TTC549 (cell line): ENCODE results near the gene LRR1.
"Not testable (repeated sequence)": the region's sequence is repeated elsewhere in the genome, so short reads cannot be mapped to it uniquely, and the experiment has no call there.

Experiments
- FAIRE-seq: peaks from 2 replicates; lab custom pipeline; 2012; peaks lifted over from hg19 to GRCh38; lab: Jason Lieb, UNC

LRR1 gene, protein sequence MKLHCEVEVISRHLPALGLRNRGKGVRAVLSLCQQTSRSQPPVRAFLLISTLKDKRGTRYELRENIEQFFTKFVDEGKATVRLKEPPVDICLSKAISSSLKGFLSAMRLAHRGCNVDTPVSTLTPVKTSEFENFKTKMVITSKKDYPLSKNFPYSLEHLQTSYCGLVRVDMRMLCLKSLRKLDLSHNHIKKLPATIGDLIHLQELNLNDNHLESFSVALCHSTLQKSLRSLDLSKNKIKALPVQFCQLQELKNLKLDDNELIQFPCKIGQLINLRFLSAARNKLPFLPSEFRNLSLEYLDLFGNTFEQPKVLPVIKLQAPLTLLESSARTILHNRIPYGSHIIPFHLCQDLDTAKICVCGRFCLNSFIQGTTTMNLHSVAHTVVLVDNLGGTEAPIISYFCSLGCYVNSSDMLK

DNA sequence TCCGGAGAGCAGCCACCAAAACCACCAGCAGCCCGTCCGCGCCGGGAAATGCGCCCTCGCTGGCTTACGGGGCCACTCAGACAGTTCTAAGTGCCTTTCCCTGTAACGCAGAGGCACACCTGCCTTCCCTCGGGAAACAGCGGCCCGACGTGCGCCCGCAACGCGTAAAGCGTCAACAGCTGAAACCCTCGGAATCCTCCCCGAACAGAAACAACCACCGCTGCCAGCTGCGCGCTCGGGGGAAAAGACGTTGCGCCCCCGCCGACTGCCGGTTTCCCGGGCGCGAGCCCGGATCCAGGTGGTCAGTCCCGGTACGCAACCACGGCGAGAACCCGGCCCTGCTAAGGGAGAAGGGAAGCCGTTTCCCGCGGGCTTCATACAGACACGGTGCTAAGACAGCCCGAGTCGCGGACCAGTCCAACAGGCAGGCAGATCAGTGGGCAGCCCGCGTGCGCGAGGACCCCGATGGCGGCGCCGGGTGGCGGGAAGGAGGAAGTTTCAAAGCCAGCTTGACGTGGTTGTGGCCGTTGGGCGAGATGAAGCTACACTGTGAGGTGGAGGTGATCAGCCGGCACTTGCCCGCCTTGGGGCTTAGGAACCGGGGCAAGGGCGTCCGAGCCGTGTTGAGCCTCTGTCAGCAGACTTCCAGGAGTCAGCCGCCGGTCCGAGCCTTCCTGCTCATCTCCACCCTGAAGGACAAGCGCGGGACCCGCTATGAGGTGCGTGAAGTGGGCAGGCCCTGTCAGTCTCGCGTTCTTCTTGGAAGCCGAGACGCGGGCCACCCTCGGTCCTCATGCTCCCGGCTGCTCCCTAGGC, at the start of gene LRR1:
LRR1 (plus strand) TSS at position 456 of the 816 bp plus-strand sequence; CDS start at position 537, 81 bp downstream.
- FAIRE-seq, result no peak

DNA sequence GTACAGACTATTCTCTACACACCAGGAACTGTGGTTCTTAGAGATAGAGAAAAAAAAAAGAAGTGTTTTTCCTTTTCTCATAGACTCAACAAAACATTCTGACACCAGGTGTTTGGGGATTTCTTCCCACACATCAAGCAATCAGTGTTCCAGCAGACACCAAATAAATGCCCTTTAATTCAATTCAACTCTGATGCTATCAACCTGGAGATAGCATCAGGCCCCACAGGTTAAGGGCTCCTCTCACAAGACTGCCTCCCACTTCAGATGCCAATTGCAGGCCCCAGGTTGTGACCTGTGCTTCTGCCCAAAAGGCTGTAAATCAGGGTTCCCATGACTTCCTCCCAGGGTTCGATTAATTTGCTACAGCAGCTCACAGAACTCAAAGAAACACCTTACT, 49.3 kb upstream of the LRR1 start:
- FAIRE-seq, result no peak

DNA sequence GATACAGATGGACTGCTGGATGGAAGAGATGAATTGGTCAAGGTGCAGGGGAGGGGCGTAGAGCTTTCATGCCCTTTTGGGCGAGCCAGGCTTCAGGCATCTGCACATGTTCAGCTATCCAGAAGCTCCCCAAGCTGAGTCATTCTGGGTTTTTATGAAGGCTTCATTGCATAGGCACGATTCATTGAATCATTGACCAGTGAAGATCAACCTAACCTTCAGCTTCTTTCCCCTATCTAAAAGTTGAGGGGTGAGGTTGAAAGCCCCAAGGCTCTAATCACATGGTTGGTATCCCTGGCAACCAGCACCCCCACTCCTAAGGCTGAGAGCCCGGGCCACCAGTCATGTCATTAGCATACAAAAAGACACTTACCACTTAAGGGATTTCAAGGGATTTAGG, 48.9 kb upstream of the LRR1 start:
- FAIRE-seq, result no peak

DNA sequence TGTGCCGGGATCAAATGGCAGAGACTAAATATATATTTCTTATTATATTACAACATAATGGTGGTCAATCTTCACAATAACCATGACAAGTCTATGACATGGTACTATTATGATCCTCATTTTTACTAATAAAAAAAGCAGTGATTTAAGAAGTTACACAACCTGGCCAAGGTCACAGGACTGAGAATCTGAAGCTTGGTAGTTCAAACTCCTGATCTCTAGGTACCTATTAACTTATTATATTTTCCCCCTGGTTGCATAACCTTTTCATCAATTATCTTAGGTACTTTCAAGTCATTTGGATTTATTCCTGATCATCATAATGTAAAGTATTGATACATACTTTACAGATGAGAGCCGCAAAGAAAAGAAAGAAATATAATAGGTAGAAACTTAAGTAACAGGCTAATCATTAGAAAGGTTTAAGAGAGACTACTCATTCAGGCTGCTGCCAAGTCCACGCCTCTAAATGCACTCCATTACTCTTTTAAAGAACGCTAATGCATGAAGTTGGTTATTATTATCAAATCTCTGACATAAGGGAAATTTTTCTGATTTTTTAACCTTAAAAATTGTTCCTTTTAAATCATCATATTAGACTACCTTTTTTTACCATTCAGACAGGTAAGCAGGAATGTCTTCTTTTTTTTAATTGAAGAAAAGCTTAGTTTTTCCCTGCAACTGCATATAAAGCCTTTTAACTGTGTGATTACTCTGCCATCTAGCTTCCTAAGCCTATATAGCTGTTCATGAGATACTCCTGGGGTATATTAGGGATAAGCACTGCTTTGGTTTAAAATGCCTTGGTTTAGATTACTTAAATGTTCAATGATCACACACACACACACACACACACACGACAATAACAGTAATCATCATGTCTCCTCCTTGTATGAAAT, 48.2 kb upstream of the LRR1 start:
- FAIRE-seq, result no peak

DNA sequence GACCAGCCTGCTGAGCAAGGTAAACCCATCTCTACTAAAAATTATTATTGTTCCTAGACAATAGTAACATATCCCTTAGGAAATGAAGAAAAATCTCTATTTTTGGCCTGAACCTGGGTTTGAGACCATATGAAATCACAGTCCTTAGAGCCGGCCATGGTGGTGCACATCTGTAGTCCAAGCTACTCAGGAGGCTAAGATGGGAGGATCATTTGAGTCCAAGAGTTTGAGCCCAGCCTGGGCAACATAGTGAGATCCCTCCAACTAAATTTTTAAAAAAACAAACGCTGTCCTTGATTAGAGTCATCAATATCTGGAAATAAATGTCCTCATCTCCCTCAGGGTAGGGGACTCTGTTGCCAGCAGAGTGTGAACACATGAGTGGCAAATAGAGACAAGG, 47.2 kb upstream of the LRR1 start:
- no peak for FAIRE-seq

DNA sequence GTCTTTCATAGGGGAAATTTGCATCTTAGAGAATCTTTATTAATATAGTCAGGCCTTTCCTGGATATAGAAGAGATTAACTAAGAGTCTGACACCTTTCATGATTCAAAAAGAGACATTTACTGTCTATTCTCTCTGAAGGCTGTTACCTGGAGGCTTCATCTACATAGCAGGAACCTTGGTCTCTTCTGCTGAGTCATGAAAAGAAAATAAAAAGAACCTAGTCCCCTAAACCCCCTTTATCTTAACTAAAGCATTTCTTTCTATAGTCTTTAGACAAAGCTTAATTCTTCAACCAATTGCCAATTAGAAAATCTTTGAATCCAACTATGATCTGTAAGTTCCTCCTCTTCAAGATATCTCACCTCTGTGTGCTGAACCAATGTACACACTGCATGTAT, 45.6 kb upstream of the LRR1 start:
- no peak for FAIRE-seq

DNA sequence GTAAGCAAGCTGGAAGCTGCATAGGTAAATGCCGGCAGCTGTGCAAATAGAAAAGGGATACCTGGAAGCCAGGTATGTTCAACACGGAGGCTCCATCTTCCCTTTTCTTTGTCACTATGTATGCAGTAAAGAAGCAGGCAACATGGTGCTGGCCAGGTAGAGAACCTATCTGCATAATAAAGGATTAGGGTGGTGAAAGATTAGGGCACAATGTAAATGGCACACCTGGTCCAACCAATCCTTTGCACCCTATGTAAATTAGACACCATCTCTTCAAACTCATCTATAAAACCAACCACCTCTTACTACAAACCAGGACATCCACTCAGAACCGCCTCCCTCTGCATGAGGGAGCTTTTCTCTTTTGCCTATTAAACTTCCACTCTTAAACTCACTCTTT, 44.8 kb upstream of the LRR1 start:
- FAIRE-seq, result no peak

DNA sequence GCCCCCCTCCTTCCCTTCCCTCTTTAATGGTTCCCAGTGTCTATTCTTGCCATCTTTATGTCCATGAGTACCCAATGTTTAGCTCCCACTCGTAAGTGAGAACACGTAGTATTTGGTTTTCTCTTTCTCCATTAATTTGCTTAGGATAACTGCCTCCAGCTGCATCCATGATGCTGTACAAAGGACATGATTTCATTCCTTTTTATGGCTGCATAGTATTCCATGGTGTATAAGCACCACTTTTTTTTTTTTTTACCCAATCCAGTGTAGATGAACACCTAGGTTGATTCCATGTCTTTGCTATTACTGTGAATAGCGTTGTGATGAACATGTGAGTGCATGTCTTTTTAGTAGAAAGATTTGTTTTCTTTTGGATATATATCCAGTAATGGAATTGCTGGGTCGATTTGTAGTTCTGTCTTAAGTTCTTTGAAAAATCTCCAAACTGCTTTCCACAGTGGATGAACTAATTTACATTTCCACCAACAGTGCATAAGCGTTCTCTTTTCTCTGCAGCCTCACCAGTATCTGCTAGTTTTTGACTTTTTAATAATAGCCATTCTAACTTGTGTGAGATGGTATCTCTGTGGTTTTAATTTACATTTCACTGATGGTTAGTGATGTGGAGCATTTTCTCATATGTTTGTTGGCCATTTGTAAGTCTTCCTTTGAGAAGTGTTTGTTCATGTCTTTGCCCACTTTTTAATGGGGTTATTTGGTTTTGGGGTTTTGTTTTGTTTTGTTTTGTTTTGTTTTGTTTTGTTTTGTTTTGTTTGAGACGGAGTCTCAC, 38.6 kb upstream of the LRR1 start:
- FAIRE-seq, result no peak

DNA sequence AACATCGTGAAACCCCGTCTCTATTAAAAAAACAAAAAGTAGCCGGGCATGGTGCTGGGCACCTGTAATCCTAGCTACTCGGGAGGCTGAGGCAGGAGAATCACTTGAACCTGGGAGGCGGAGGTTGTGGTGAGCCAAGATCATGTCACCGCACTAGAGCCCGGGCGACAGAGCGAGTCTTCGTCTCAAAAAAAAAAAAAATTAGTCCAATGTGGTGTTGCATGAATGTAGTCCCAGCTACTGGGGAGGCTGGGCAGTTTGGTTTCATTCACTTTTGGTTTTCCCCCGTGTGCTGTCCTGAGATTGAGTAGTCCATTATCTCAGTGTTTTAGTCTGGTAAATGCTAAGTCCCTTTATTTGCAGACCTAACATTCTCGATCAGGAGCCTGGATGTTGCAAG, 32.0 kb upstream of the LRR1 start:
- FAIRE-seq, result no peak

DNA sequence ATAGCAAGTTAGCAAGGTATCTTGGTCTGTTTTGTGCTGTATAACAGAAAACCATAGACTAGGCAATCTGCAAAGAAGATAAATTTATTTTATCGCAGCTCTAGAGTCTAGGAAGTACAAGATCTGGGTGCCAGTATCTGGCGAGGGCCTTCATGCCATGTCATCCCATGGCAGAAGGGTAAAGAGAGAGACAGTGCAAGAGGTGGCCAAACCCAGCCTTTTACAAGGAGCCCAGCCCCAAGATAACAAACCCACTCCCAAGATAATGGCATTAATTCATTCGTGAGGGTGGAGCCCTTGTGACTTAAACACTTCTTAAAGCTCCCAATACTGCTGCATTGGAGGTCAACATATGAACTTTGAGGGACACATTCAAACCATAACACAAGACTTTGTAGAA, 29.5 kb upstream of the LRR1 start:
- no peak for FAIRE-seq

DNA sequence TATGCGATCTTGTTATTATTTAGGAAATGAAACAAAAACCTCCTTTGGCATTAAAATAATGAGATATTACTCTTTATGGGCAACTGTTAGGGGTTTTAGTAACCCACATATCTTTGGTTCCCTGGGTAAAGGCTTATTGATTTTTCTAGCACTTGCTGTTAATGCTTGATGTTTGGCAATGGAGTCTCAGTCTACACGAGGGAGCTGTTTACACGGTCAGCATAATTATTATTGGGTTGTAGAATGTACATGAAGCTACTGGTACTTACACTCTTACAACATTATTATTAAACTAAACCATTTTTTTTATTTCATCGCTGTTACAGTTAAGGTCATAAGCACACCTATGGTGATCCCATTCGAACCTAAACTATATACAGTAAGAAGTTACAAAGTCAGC, 24.7 kb upstream of the LRR1 start:
- FAIRE-seq, result no peak

DNA sequence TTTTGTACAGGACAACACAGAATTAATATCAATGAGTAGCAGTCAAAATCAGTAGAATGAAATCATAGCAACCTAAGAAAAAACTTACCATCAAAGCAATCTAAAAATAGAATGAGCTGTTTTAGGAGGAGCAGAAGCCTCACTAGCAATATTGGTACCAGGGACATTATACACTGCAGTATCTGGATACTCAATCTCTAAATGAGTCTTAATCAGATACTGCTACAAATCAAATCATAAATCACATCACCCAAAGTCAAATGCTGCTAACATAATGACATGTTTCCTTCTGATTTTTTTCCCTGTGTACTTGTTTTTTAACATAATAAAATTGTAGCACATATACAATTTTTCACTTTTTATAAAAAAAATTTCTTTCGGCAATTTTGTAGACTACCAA, 20.6 kb upstream of the LRR1 start:
- FAIRE-seq, result no peak

DNA sequence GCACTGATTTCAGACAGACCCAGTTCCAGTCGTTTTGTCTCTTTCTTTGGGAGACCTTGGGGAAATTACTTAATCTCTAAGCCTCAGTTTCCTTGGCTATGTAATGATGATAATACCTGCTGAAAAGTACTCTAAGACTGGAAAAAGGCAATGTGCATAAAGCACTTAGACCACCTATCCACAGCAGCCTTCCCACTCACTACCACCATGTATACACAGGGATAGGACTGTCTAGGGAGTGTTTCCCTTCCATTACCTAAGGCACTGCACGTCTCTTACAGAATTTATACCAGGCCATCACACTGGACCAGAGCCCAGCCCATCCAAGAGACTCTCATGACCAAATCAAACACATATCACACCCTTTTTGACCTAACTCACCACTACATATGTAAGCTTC, 18.9 kb upstream of the LRR1 start:
- no peak for FAIRE-seq

DNA sequence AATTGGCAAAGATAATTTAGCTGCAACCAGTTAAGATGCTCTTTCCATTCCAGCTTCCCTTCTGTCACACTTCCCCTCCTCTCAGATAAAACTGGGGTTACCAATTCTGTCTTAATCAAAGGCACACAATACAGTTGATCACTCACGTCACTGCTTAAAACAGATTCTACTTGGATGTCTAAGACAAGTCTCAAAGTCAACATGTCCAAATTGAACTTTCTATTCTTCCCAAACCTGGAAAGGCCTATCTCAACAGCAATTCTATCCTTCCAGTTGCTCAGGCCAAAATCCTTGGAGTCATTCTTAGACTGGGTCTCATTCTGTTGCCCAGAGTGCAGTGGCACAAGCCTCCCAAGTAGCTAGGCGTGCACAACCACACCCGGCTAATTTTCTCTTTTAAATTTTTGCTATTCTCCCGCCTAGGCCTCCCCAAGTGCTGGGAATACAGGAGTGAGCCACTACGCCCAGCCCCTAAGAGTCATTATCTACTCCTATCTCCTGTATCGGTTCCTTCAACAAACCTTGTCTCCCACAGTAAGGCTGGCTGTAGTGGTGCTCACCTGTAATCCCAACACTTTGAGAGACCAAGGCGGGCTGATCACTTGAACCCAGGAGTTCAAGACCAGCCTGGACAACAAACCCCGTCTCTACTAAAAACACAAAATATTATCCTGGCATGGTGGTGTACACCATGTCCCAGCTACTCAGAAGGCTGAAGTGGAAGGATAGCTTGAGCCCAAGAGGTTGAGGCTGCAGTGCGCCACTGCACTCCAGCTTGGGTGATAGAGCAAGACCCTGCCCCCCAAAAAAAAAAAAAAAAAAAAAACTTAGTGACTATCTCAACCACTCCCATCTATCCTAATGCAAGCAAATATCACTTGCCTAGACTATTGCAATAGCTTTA, 17.3 kb upstream of the LRR1 start:
- no peak for FAIRE-seq

DNA sequence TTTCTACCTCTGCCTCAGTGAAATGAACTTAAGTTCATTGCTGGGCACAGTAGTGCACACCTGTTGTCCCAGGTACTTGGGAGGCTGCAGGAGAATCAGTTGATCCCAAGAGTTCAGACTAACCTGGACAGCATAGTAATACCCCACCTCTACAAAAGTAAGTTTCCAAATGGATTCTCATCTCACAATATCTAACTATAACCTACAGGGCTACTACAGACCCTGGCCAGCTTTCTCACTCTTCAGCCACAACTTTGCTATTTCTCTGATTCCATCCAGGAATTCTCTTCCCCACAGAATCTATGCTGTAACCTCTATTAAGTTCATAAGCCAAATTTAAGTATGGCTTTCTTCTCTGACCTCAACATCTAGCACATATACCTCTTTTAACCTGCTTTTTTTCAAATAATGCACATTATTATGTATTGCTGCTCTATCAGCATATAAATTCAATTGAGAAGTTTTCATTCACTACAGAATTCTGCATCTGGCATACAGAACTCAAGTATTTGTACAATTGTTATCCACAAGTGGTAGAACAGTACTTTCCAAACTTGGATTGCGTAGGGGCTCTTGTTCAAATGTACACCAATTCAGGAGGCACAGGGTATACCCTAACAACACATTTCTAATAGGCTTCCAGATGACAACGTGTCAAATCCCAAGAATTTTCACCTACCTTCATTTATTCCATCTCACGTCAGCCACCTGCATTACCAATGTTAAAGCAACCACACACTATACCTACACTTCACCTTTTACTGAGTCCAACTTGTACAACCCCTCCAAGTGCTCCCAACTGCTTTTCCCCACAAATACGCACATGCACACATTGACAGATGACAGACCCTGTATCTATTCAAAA, 16.4 kb upstream of the LRR1 start:
- FAIRE-seq, result no peak

DNA sequence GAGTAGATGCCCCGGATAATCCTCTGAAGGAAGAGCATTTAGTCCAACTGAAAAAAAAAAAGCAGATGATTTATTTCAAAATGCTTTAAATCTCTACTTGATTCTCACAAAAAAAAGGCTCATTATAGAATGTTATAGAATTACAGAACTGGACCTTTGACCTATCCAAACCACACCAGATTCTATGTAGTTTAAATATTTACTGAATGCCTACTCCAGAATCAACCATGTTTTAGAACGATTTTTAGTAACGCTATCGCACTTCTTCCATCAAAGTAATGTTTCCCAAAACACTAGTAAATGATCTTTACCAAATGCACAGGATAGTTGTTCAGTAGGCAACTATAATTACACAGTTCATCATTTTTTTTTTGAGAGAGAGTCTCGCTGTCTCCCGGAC, 15.1 kb upstream of the LRR1 start:
- no peak for FAIRE-seq

DNA sequence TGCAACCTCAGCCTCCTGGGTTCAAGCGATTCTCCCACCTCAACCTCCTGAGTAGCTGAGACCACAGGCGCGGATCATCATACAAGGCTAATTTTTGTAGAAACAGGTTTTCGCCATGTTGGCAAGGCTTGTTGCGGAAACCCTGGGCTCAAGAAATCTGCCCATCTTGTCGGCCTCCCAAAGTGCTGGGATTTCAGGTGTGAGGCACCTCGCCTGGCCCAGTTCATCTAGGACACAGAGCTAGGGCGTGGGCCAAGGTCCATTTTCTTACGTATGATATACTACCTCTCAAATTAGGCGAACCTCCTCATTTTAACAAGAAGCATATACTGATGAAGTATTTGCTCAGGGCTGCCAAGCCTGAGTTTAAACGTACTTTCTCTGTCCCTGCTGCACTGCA, 14.7 kb upstream of the LRR1 start:
- no peak for FAIRE-seq

DNA sequence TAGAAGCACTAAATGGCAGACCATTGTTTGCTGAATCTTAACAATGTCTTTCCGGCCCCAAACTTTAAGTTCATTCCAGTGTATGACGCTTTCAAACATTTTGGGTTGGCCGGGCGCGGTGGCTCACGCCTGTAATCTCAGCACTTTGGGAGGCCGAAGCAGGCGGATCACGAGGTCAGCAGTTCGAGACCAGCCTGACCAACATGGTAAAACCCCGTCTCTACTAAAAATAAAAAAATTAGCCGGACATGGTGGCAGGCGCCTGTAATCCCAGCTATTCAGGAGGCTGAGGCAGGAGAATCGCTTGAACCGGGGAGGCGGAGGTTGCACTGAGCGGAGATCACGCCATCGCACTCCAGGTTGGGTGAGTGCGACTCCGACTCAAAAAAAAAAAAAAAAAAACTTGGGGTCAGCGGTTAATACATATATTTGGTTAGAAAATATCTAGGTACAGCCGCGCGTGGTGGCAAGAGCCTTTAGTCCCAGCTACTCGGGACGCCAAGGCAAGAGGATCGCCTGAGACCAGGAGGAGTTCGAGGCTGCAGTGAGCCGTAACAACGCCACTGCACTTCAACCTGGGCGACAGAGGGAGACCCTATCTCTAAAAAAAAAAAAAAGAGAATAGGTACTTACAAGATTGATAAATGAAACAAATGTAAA, 13.6 kb upstream of the LRR1 start:
- not testable (repeated sequence) for FAIRE-seq
